Keratinocyte (primary cell): ENCODE measurements around the gene RBM19. TPM values are rescaled to one million over a fixed set of nuclear protein-coding genes. Genes with fewer than 3 reads are reported as not detected.

ENCODE experiments used
- DNase-seq: peaks from one replicate; pipeline ENCODE4 v3.0.0-alpha.2; 2011; ENCODE audit warnings: low read depth, missing footprints, low spot score
- FAIRE-seq: peaks from 2 replicates; lab custom pipeline; 2011; peaks lifted over from hg19 to GRCh38; lab: Jason Lieb, UNC
- H2AFZ ChIP-seq: 2 replicates; pipeline ENCODE4 v1.6.0; 2012; ENCODE audit warnings: low read length, control low read depth, inconsistent platforms; ENCODE audit not compliant: control insufficient read depth
- H3K27ac ChIP-seq: 2 replicates; pipeline ENCODE4 v1.5.1; 2011; ENCODE audit warnings: low read length; ENCODE audit not compliant: control insufficient read depth, insufficient read depth
- H3K27me3 ChIP-seq: 3 replicates; pipeline ENCODE4 v1.6.0; 2011; ENCODE audit warnings: low read length; ENCODE audit not compliant: control insufficient read depth, insufficient read depth; ENCODE audit errors: extremely low read depth
- H3K36me3 ChIP-seq, 2 experiments: 2 replicates in 1 of 2; 3 replicates in 1 of 2; pipeline ENCODE4 v1.5.1; 2011; ENCODE audit warnings: low read length in 2 of 2, mild to moderate bottlenecking in 1 of 2; ENCODE audit not compliant: control insufficient read depth in 2 of 2, insufficient read depth in 2 of 2; ENCODE audit errors: extremely low read depth in 1 of 2
- H3K4me1 ChIP-seq: 3 replicates; pipeline ENCODE4 v1.5.1; 2011; ENCODE audit warnings: low read length; ENCODE audit not compliant: control insufficient read depth, insufficient read depth; ENCODE audit errors: extremely low read depth
- H3K4me2 ChIP-seq: 3 replicates; pipeline ENCODE4 v1.6.0; 2011; ENCODE audit warnings: low read depth, low read length; ENCODE audit not compliant: control insufficient read depth, insufficient read depth; ENCODE audit errors: extremely low read depth
- H3K4me3 ChIP-seq, 3 experiments: fragments of 200-600 bp in 1 of 3; sonication (generic) in 1 of 3; 2 replicates in 2 of 3; 3 replicates in 1 of 3; pipeline ENCODE4 v1.5.1; 2011 to 2016; ENCODE audit warnings: low read length in 3 of 3, mild to moderate bottlenecking in 3 of 3, control low read depth in 2 of 3, inconsistent platforms in 1 of 3, low read depth in 1 of 3, mixed read lengths in 1 of 3, mixed run types in 1 of 3, moderate library complexity in 1 of 3; ENCODE audit not compliant: control insufficient read depth in 2 of 3, insufficient read depth in 2 of 3; ENCODE audit errors: extremely low read depth in 1 of 3
- H3K79me2 ChIP-seq: 2 replicates; pipeline ENCODE4 v1.6.0; 2012; ENCODE audit warnings: low read length; ENCODE audit not compliant: control insufficient read depth, insufficient read depth
- H3K9ac ChIP-seq: 3 replicates; pipeline ENCODE4 v1.6.0; 2011; ENCODE audit warnings: low read length; ENCODE audit not compliant: control insufficient read depth, insufficient read depth; ENCODE audit errors: extremely low read depth
- H3K9me1 ChIP-seq: 3 replicates; pipeline ENCODE4 v1.6.0; 2011; ENCODE audit warnings: low read length; ENCODE audit not compliant: control insufficient read depth, insufficient read depth; ENCODE audit errors: extremely low read depth
- H3K9me3 ChIP-seq: 2 replicates; pipeline ENCODE4 v1.5.1; 2012; ENCODE audit warnings: low read depth, low read length; ENCODE audit not compliant: control insufficient read depth
- H4K20me1 ChIP-seq: 3 replicates; pipeline ENCODE4 v1.6.0; 2011; ENCODE audit warnings: low read length; ENCODE audit not compliant: control insufficient read depth, insufficient read depth; ENCODE audit errors: extremely low read depth
- CTCF ChIP-seq, 3 experiments: IDR thresholded peaks in 1 of 3; conservative IDR thresholded peaks in 1 of 3; optimal IDR thresholded peaks in 1 of 3; 2 replicates in 2 of 3; 3 replicates in 1 of 3; pipeline versions ENCODE3 to v1.5.1; 2011; ENCODE audit warnings: low read length in 3 of 3, mild to moderate bottlenecking in 3 of 3, moderate library complexity in 2 of 3, control low read depth in 1 of 3, inconsistent platforms in 1 of 3; ENCODE audit not compliant: insufficient read depth in 2 of 3; ENCODE audit errors: extremely low read depth in 1 of 3
- EZH2 ChIP-seq: IDR thresholded peaks from one replicate; pipeline ENCODE4 v1.6.1; 2012; ENCODE audit warnings: inconsistent platforms, mild to moderate bottlenecking, low read length, moderate library complexity
- dilution Hi-C: fragments of 300-500 bp; cut with MboI; formaldehyde crosslinking; loops from one replicate; pipeline ENCODE4 v1.7.0; 2020; ENCODE audit warnings: low sequenced_read_pairs; ENCODE audit not compliant: extremely low pct_ligation_motif_present
- polyA plus RNA-seq, 5 experiments: library from polyadenylated mRNA; depleted of rRNA in 3 of 5; stranded (reverse) in 3 of 5; stranded (forward) in 1 of 5; unstranded in 1 of 5; fragments of >200 nt; gene quantifications; 1 replicate in 1 of 5; 2 replicates in 3 of 5; 3 replicates in 1 of 5; pipeline versions ENCODE4 v1.2.1 to v1.2.3, GENCODE V29; 2011 to 2012; ENCODE audit warnings: missing spikeins in 2 of 5, low read depth in 1 of 5, low replicate concordance in 1 of 5

The RBM19 gene
- polyA plus RNA-seq, 1 donor (not counting 4 experiments of a cell fraction or from before 2014, with no cell fraction given): 14.6 TPM

GRCh38 chr12:113974006-113974405, 7.9 kb upstream of the RBM19 start:
- no peak overlapping the region for H3K4me3 ChIP-seq
- H3K4me1 ChIP-seq: no peaks in the 10 kb centered on the region
- dilution Hi-C loops: no loop called here
- H2AFZ ChIP-seq: no peak overlapping the region
- no peak overlapping the region for H3K27ac ChIP-seq
- H3K9me1 ChIP-seq: no peaks in the 10 kb centered on the region
- FAIRE-seq (no peak), DNase-seq (no peak)
- no peak overlapping the region for H3K4me2 ChIP-seq
- no peaks in the 10 kb centered on the region for H3K36me3 ChIP-seq
- no peaks in the 10 kb centered on the region for H3K9me3 ChIP-seq
- H3K79me2 ChIP-seq: no peaks in the 10 kb centered on the region
- TF ChIP-seq EZH2 (no peak), CTCF (optimal IDR thresholded peaks at IDR 0.05 in 1 of 3, IDR thresholded peaks at IDR 0.05 in 1 of 3, conservative IDR thresholded peaks at IDR 0.05 in 1 of 3; ENCODE audit: extremely low read depth in 1 of 3, insufficient read depth in 2 of 3, low read length in 3 of 3) (no peak)
- no peak overlapping the region for H3K9ac ChIP-seq
- H3K27me3 ChIP-seq: no peaks in the 10 kb centered on the region
- H4K20me1 ChIP-seq: no peaks in the 10 kb centered on the region

GRCh38 chr12:113973109-113973904, 7.2 kb upstream of the RBM19 start:
- FAIRE-seq: no peak

More at GRCh38 chr12:113973109-113973904, 7.2 kb upstream of the RBM19 start:
- Histone ChIP-seq H3K27ac (no peak overlapping the region), H3K9me1 (no peaks in the 10 kb centered on the region), H3K9me3 (no peaks in the 10 kb centered on the region), H3K4me2 (no peak overlapping the region), H2AFZ (no peak overlapping the region), H3K4me1 (no peaks in the 10 kb centered on the region), H3K79me2 (no peaks in the 10 kb centered on the region), H4K20me1 (no peaks in the 10 kb centered on the region), H3K4me3 (no peak overlapping the region), H3K27me3 (no peaks in the 10 kb centered on the region), H3K9ac (no peak overlapping the region), H3K36me3 (no peaks in the 10 kb centered on the region)
- dilution Hi-C loops: no loop called here
- TF ChIP-seq EZH2 (no peak), CTCF (optimal IDR thresholded peaks at IDR 0.05 in 1 of 3, IDR thresholded peaks at IDR 0.05 in 1 of 3, conservative IDR thresholded peaks at IDR 0.05 in 1 of 3; ENCODE audit: extremely low read depth in 1 of 3, insufficient read depth in 2 of 3, low read length in 3 of 3) (no peak)
- DNase-seq: no peak
